Activated CD8-positive, alpha-beta memory T cell treated with anti-CD3 and anti-CD28 coated beads for 1 hour (primary cell): ENCODE measurements around the gene KRTAP2-3.
"Not testable (repeated sequence)": the region's sequence is repeated elsewhere in the genome, so short reads cannot be mapped to it uniquely, and the experiment has no call there.

Experiments
- DNase-seq, 2 donors: peaks; one replicate each; pipeline ENCODE4 v3.0.0-alpha.2; 2020; ENCODE audit warnings: low read depth in 1 of 2; ENCODE audit errors: extremely low read depth in 1 of 2

KRTAP2-3 gene

DNA sequence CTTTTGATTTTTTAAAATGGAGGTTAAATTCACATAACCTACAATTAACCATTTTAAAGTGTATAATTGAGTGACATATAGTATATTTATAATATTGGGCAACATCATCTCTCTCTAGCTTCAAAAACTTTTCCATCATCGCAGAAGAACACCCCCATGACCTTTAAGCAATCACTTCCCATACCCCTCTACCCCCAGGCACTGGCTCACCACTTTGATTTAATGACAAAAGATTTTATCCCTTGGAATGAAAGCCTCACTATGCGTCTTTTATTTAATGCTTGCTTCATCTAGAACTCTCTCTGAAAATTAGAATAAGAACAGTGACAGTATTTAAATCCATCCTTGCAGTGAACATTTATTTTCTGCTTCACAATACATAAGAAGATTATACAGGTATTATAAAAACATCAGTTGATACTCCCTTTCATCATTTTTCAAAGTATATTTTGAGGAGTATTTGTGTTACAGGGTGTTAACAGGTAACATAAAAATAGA lies 22.0 kb downstream of the KRTAP2-3 start:
- no peak for DNase-seq

DNA sequence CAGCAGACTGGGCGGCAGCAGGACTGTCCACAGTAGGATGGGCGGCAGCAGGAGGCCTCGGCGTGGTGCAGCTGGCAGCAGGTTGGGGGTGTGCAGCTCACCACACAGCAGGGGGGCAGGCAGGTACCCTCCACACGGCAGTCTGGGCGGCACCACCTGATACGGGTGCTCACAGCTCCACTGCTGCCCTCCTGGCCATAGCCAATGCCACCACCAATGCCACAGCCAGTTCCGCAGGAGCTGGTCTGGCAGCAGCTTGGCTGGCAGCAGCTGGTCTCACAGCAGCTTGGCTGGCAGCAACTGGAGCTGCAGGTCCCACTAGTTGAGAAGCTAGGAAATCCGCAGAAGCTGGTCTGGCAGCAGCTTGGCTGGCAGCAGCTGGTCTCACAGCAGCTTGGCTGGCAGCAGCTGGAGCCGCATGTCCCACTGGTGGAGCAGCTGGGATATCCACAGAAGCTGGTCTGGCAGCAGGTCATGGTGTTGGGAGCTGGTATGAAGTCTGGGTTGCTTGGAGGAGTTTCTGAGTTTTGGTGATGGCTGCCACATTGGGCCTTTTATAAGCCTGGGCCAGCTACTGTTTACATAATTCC lies 25.5 kb downstream of the KRTAP2-3 start, which contains the start of gene KRTAP1-3:
KRTAP1-3 (minus strand) TSS at position 529 of the 590 bp plus-strand sequence; CDS start at position 476, 53 bp downstream.
- DNase-seq = not testable (repeated sequence)

DNA sequence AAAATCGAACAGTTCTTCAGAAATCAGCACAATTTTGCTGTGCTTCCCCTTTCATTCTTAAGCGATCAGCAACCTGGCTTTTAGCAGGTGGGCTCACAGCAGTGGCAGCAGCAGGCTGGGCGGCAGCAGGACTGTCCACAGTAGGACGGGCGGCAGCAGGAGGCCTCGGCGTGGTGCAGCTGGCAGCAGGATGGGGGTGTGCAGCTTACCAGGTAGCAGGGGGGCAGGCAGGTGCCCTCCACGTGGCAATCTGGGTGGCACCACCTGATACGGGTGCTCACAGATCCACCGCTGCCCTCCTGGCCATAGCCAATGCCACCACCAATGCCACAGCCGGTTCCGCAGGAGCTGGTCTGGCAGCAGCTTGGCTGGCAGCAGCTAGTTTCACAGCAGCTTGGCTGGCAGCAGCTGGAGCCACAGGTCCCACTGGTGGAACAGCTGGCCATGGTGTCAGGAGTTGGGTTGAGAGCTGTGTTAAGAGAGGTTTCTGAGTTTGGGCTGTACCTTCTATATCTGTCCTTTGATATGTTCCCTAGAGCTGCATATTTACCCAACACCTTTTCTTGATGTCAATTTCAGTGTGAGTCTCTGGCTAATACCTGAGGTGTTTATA lies 30.2 kb downstream of the KRTAP2-3 start, which contains the start of gene KRTAP1-4:
KRTAP1-4 (minus strand) TSS at position 563 of the 613 bp plus-strand sequence; CDS start at position 446, 117 bp downstream.
- DNase-seq = no peak

DNA sequence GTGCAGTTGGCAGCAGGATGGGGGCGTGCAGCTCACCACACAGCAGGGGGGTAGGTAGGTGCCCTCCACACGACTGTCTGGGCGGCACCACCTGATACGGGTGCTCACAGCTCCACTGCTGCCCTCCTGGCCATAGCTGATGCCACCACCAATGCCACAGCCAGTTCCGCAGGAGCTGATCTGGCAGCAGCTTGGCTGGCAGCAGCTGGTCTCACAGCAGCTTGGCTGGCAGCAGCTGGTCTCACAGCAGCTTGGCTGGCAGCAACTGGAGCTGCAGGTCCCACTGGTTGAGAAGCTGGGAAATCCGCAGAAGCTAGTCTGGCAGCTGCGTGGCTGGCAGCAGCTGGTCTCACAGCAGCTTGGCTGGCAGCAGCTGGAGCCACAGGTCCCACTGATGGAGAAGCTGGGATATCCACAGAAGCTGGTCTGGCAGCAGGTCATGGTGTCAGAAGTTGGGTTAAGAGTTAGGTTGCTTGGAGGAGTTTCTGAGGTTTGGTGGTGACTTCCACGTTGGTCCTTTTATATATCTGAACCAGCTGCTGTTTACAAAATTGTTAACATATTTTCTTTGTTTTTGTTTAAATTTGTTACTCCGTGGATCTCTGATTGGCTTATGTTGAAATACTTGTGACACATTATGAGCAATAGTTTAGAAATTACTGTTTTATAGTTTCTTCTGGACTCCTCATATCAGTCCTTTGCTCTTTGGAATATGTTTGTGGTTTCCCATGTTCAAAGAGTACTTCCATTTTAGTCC lies 33.0 kb downstream of the KRTAP2-3 start, which contains the start of gene KRTAP1-5:
KRTAP1-5 (minus strand) TSS at position 494 of the 757 bp plus-strand sequence; CDS start at position 441, 53 bp downstream.
- no peak for DNase-seq

DNA sequence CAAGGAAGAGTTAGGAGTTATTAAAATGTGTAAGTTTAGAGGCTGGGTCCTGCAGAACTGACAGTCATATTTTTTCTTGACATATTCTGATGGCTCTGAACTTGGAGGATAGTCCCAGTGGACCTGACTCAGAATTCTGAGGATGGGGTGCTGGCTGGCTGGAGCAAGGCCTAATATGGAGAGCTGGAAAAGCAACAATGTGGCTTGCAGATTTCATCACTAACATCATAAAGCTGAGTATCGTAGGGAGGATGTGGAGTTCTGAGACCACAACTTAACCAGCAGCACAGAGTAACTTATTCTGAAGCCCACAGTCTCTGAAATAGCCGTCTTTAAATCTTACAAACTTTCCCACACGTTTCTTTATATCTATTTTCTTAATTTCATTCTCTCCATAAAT lies 35.2 kb downstream of the KRTAP2-3 start:
- DNase-seq = no peak

DNA sequence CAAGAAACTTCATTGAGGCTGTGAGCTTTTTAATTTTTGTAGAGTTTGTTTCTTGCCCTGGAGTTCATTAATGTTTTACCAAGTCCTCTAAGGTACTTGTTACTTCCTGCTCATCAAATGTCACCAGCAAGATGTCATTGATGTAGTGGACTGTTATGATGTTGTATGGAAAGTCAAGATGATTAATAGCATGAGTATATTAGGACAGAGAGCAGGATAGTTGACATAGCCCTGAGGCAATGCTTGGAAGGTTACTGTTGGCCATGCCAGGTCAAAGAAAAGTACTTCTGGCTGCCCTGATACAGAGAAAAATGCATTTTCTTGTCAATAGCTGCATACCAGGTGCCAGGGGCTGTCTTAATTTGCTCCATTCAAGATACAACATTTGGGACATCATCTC lies 39.6 kb downstream of the KRTAP2-3 start:
- no peak for DNase-seq

DNA sequence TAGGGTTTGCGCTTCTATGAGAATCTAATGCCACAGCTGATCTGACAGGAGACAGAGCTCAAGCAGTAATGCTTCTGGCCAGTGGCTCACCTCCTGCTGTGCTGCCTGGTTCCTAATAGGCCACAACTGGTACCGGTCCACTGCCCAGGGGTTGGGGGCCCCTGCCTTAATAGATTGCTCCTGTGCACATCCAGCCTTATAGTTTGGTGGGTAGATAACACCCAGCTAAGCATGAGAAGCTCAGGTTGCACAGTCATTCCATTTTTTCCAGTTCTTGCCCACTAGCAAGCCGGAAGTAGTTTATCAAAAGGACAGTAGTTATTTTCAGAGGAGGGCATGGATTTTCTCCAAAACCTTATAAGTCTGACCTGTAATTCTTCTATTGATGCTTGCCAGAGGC lies 40.5 kb downstream of the KRTAP2-3 start:
- DNase-seq = no peak

DNA sequence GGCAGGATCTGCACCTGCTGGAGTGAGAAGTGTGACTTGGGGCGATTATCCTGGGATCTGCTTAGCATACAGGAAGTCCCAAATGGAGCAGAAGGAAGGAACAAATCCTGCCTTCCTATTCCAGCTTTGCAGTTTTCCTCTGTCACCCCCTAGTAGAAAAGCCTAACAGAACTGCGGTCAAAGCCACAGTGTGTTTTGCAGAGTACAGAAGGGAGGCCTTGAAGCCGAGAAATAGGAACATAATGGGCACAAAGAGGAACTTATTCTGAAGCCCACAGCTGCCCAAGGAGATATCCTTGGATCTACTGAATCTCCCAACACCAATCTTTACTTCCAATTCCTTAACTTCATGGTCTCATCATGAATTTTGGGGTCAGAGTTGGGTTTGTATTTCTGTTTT lies 41.4 kb downstream of the KRTAP2-3 start:
- DNase-seq = no peak

DNA sequence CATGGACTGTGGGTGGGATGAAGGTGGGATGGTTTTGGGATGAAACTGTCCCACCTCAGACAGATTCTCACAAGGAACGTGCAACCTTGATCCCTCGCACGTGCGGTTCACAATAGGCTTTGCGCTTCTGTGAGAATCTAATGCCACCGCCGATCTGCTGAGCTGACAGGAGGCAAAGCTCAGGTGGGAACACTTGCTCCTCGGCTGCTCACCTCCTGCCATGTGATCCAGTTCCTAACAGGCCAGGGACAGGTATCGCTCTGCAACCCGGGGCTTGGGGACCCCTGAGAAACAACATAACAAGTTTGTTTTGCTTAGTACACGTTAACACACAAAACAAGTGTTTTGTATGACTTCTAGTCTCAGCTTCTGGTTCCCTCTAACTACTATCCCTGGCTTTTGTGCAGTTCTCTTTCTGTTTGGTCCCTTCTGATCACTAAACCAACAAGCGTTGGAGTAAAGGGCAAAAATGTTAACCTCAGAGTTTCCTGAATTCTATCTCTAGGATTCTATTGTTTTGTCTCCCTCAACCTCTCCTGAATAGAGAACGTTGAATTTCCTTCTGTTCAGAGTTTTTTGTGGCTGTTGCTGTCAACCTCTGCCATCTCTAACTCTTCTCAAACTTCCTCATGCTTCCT lies 43.2 kb downstream of the KRTAP2-3 start:
- no peak for DNase-seq

DNA sequence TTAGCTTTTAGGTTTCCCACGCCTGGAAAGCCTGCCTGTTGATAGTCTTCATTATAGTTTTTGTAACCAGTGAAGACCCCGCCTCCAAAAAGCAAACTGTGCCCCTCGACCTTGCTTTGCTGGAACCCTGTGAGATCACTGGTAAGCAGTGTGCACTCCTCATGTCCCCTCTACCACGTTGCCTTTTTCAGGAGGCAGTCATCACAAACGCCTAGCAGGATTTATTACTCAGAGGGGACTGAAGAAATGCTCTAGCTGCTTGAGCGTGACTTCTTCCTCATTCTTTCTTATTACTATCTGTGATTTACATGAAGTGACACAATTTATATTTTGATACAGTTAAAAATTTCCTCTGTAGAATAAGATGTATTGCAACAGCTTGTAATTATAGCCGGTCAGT lies 44.5 kb downstream of the KRTAP2-3 start:
- DNase-seq = no peak

DNA sequence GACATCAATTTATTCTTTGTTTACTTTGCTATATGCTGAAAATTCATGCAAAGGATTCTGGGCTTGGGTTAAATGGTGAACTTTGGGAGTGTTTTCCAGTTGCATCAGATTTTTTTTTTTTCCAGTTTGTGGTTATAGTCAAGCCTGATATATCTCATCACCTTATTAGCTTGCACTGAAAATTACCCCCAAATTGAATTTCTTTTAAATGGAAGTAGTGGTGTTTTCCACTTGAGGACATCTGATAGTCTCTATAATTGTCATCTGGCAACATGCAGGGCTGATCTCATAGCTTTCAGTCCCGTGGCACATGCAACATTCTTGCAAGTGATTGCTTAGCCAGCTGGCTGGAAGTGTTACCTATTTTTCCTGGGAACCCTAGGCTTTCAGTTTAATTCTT lies 46.3 kb downstream of the KRTAP2-3 start:
- no peak for DNase-seq

DNA sequence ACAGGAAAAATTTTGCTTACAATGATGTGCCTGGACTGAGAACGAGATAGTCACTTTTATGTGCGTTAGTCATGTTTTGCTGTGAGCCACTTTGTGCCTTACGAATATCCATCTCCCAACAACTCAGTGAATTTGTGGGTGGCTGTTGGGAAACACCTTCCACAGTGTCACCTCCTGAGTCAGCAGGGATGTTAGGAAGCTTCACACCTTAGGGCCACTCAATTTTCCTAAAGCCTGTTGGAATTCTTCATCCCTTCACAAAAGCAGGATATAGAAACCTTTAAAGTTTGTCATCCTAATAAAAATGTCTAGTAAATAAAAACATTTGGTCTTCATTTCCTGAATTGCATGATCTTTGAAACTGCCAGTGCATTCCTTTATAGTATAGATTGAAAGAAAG lies 46.7 kb downstream of the KRTAP2-3 start:
- no peak for DNase-seq

DNA sequence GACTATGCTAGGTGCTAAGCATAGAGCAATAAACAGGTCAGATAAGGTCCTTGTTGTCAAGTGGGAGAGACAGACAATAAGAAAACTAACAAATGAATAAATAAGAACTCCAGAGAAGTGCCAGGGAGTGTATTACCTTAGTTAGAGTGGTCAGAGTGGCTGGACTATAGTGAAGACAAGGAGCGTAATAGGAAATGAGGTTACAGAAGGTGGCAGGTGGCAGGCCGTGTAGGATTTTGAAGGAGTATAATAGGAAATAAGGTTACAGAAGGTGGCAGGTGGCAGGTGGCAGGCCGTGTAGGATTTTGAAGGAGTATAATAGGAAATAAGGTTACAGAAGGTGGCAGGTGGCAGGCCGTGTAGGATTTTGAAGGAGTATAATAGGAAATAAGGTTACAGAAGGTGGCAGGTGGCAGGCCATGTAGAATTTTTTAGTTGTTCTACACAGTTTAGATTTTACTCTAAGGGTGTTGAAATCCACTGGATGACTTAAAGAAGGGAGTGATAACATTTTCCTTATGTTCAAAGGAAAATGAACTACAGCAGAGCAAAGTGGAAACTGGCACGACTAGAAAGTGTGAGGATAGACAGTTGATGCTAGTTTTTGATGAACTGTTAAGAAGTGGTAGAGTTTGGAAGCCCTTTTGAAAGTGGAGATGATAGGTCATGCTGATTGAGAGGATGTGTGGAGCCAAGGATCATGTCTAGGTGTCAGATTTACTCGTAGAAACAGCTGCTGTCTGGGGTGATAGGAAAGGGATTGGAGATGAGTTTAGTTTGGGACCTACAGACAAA lies 47.4 kb downstream of the KRTAP2-3 start:
- no peak for DNase-seq

DNA sequence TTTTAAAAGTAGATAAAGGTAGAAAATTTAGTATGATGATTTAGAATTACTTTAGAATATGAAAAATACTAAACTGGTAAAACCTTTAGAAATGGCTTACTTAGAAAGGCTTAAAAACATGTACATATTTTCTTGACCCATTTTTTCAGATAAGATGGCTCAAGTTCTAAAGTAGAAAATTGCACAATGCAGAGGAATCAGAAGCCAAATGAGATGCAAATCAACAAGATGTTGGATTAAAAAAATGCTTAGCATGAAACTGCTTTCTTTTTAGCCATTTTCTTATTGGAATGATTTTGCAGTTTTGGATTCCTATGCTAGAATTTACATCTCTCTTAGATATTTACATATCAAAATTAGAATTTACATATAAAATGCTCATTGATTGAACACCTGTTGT lies 49.5 kb downstream of the KRTAP2-3 start:
- no peak for DNase-seq

DNA sequence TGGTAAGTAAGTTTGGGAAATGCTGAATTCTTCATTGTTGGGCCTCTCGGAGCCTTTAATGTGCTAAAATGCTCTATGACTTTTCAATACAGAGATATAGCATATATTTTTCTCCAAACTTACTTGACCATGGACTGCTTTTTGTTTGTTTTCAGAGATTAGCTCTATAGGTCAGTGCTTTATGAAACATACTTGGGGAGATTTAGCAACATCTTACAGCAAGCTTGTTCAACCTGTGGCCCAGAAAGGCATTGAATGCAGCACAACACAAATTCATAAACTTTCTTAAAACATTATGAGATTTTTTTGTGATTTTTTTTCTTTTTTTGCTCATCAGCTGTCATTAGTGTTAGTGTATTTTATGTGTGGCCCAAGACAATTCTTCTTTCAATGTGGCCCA lies 50.0 kb downstream of the KRTAP2-3 start:
- DNase-seq = no peak

DNA sequence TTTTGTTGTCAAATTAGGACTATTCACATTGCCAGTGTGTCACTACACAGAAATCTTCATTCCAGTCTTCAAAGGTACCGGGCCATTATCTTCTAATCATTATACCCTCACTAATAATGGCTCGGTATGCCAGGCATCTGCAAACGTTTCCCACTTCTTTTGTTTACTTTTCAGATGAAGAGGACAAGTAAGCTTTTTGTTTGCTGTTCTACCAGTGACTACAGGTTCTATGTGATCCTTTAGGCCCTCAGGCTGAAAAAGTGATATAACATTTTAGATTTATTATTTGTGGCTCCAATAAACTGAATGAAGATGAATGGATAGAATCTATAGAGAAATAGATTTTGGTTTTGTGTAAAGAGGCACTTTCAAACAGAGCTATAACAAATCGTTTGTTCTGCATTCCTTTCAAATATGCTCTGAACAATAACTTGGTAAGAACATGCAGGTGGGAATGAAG lies 50.6 kb downstream of the KRTAP2-3 start:
- no peak for DNase-seq
